A549 (cell line): ENCODE results near the gene LAMA3. TPM values are rescaled to one million over a fixed set of nuclear protein-coding genes. Genes with fewer than 3 reads are reported as not detected.

ENCODE experiments used
- ATAC-seq, 2 experiments: fragments of 200-7000 bp in 1 of 2; fragments of >200 bp in 1 of 2; cut with Nextera tagmentation in 1 of 2; cut with Tn5 transposase in 1 of 2; 3 replicates each; pipeline versions ENCODE4 v1.8.0 to v1.9.1; 2018 to 2020; ENCODE audit warnings: mild to moderate bottlenecking in 1 of 2, moderate library complexity in 1 of 2
- CTCF ChIA-PET: fragments of 300-600 bp; sonication (Branson Sonifier 250); formaldehyde crosslinking; extraction: SDS; loops from one replicate; lab custom pipeline; 2021; ENCODE audit warnings: antibody characterized with exemption, inconsistent platforms; lab: Yijun Ruan, JAX
- POLR2A ChIA-PET: fragments of 350-600 bp; formaldehyde crosslinking; extraction: SDS; loops from one replicate; lab custom pipeline; 2021; ENCODE audit warnings: antibody characterized with exemption, inconsistent platforms; lab: Yijun Ruan, JAX
- DNase-seq, 2 experiments: peaks; one replicate each; pipeline versions ENCODE4 v3.0.0 to v3.0.0-alpha.2; 2011 to 2016; ENCODE audit warnings: low read depth in 1 of 2, low spot score in 1 of 2
- FAIRE-seq: peaks from 2 replicates; lab custom pipeline; 2011; peaks lifted over from hg19 to GRCh38; lab: Jason Lieb, UNC
- H3K27ac ChIP-seq, 2 experiments: fragments of >200 bp; sonication (Bioruptor Twin); formaldehyde crosslinking; 3 replicates each; pipeline ENCODE4 v1.5.1; 2016 to 2017
- H3K4me1 ChIP-seq: fragments of >200 bp; sonication (Bioruptor Twin); formaldehyde crosslinking; 3 replicates; pipeline ENCODE4 v1.6.1; 2016
- H3K4me2 ChIP-seq: fragments of >200 bp; sonication (Bioruptor Twin); formaldehyde crosslinking; 3 replicates; pipeline ENCODE4 v1.6.1; 2016
- H3K4me3 ChIP-seq: fragments of >200 bp; sonication (Bioruptor Twin); formaldehyde crosslinking; 3 replicates; pipeline ENCODE4 v1.5.1; 2016
- H3K9me3 ChIP-seq: fragments of >200 bp; sonication (Bioruptor Twin); formaldehyde crosslinking; 3 replicates; pipeline ENCODE4 v1.6.1; 2016
- ATOH8 ChIP-seq: fragments of 250-450 bp; sonication (Bioruptor Pico); IDR thresholded peaks from 2 replicates; pipeline ENCODE4 v1.5.0; 2020; ENCODE audit warnings: low read depth, mild to moderate bottlenecking, moderate library complexity
- CEBPB ChIP-seq, 2 experiments: fragments of >200 bp in 1 of 2; sonication (Bioruptor Twin) in 1 of 2; formaldehyde crosslinking in 1 of 2; IDR thresholded peaks; 2 replicates each; pipeline ENCODE4 v1.6.1; 2012 to 2016
- CHD2 ChIP-seq: fragments of 150-350 bp; IDR thresholded peaks from 2 replicates; pipeline ENCODE4 v1.6.1; 2014; ENCODE audit warnings: low read length; ENCODE audit not compliant: partially characterized antibody
- CHD4 ChIP-seq: fragments of 200-600 bp; sonication (generic); IDR thresholded peaks from 2 replicates; pipeline ENCODE4 v1.6.1; 2016; ENCODE audit warnings: antibody characterized with exemption, mild to moderate bottlenecking, borderline replicate concordance
- CTCF ChIP-seq: fragments of >200 bp; sonication (Bioruptor Twin); formaldehyde crosslinking; IDR thresholded peaks from 3 replicates; pipeline ENCODE4 v1.5.1; 2016
- HEYL ChIP-seq: fragments of 250-450 bp; sonication (Bioruptor Pico); IDR thresholded peaks from 2 replicates; pipeline ENCODE4 v1.8.0; 2021; ENCODE audit warnings: mild to moderate bottlenecking, moderate library complexity
- HMGXB4 ChIP-seq: fragments of 250-450 bp; sonication (Bioruptor Pico); IDR thresholded peaks from 2 replicates; pipeline ENCODE4 v1.5.0; 2021; ENCODE audit warnings: mild to moderate bottlenecking, moderate library complexity, borderline replicate concordance
- JUN ChIP-seq, 2 experiments: fragments of >200 bp; sonication (Bioruptor Twin); formaldehyde crosslinking; IDR thresholded peaks; 2 replicates in 1 of 2; 3 replicates in 1 of 2; pipeline ENCODE4 v1.6.1; 2016 to 2017
- KDM5A ChIP-seq: fragments of 200-600 bp; sonication (generic); IDR thresholded peaks from 2 replicates; pipeline ENCODE4 v1.6.1; 2016; ENCODE audit warnings: antibody characterized with exemption, mild to moderate bottlenecking
- MAZ ChIP-seq: fragments of 150-350 bp; IDR thresholded peaks from 2 replicates; pipeline ENCODE4 v1.6.1; 2014; ENCODE audit warnings: antibody characterized with exemption, low read depth, low read length, borderline replicate concordance
- NPAS2 ChIP-seq: fragments of 250-450 bp; sonication (Bioruptor Pico); IDR thresholded peaks from 2 replicates; pipeline ENCODE4 v1.8.0; 2022; ENCODE audit warnings: mild to moderate bottlenecking, moderate library complexity, borderline replicate concordance
- POLR2A ChIP-seq: IDR thresholded peaks from 2 replicates; pipeline ENCODE4 v1.6.1; 2012; ENCODE audit warnings: mild to moderate bottlenecking, low read length
- RAD21 ChIP-seq, 2 experiments: fragments of >200 bp in 1 of 2; sonication (Bioruptor Twin) in 1 of 2; formaldehyde crosslinking in 1 of 2; IDR thresholded peaks in 1 of 2; conservative IDR thresholded peaks in 1 of 2; 2 replicates in 1 of 2; 3 replicates in 1 of 2; pipeline ENCODE4 v1.6.1; 2012 to 2018; ENCODE audit warnings: inconsistent platforms in 1 of 2
- RFX5 ChIP-seq: fragments of 450-650 bp; IDR thresholded peaks from 2 replicates; pipeline ENCODE4 v1.7.1; 2014; ENCODE audit warnings: antibody characterized with exemption, mild to moderate bottlenecking, moderate library complexity
- RNF2 ChIP-seq: fragments of 200-600 bp; sonication (generic); IDR thresholded peaks from 2 replicates; pipeline ENCODE4 v1.6.1; 2016; ENCODE audit warnings: low read depth, mild to moderate bottlenecking, antibody characterized with exemption, moderate library complexity, borderline replicate concordance
- WGBS: methylation state at CpG from one replicate; pipeline ENCODE4 v1.1.6; 2017; ENCODE audit errors: missing lambda C conversion rate; 5-methylcytosine and 5-hydroxymethylcytosine counted together
- polyA plus RNA-seq, 4 experiments: library from polyadenylated mRNA; depleted of rRNA in 3 of 4; stranded (reverse); fragments of >200 nt; fragmentation: RNase III in 1 of 4; extraction: RNeasy Plus Mini Kit Qiagen cat#74134 plus additional on column Dnase treatment in 1 of 4; gene quantifications; 2 replicates in 3 of 4; 3 replicates in 1 of 4; pipeline ENCODE4 v1.2.3, GENCODE V29; 2011 to 2017

The LAMA3 gene
- polyA plus RNA-seq, 2 of the 4 experiments (the other 2 are of a cell fraction), result 18.2 to 31.0 TPM

DNA sequence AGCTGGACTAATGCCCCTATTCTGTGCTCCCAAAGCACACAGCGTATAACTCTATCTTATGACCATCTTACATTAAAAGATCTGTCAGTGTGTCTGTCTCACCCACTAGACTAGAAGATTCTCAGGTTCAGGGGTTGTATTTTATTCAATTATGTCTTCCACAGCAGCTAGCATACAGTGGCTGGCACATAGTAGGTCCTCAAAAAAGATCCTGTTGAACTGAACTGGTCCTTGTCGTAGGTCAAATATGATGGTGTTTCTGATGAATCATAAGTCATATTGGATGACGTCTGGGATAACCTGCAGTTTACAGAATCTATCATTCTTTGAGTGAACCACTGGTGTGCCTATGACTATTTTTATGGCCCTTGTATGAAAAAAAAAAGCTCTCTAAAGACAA is 314.0 kb downstream of the LAMA3 start (continued):
- no peak for TF ChIP-seq RAD21 (conservative IDR thresholded peaks at IDR 0.05 in 1 of 2, IDR thresholded peaks at IDR 0.05 in 1 of 2)
- TF ChIP-seq RFX5, result no peak
- no peak for TF ChIP-seq POLR2A
- TF ChIP-seq MAZ, result no peak
- no peak for TF ChIP-seq CTCF
- TF ChIP-seq ATOH8 (CRISPR knock-in tag), result no peak

- no peak for DNase-seq
- WGBS, result 81% methylated on average over 2 of the region's 2 CpGs
- ChIA-PET CTCF (no interaction called here), POLR2A (no interaction called here)
- no peak for TF ChIP-seq CTCF
- TF ChIP-seq POLR2A, result no peak
- no peak for TF ChIP-seq CHD4
- TF ChIP-seq HEYL, result no peak
- no peak for TF ChIP-seq KDM5A
- no peak for TF ChIP-seq RNF2
- TF ChIP-seq JUN (IDR thresholded peaks at IDR 0.05), result no peak
- no peak for TF ChIP-seq ATOH8 (CRISPR knock-in tag)
- no peak for TF ChIP-seq RAD21 (conservative IDR thresholded peaks at IDR 0.05 in 1 of 2, IDR thresholded peaks at IDR 0.05 in 1 of 2)
- TF ChIP-seq CEBPB (IDR thresholded peaks at IDR 0.05), result no peak
- no peak for TF ChIP-seq HMGXB4 (CRISPR knock-in tag)
- no peak for TF ChIP-seq CHD2
- TF ChIP-seq NPAS2 (CRISPR knock-in tag), result no peak
- no peak for FAIRE-seq
- no peak for ATAC-seq
- Histone ChIP-seq H3K27ac (no peak overlapping the region), H3K4me3 (no peak overlapping the region), H3K4me2 (no peak overlapping the region), H3K4me1 (peaks cover 6% of the 10 kb centered on the region; the same call in 1 of the 3 replicates), H3K9me3 (no peaks in the 10 kb centered on the region)
These were observed 314.8 kb downstream of the LAMA3 start for GRCh38 chr18:24003903-24004640.

Other genes starting within 250 kb of the LAMA3 start
- 34.4 and 43.3 TPM in 2 replicates for gene RIOK3, start 236.2 kb upstream of the LAMA3 start, polyA plus RNA-seq (2011; rRNA removed)
- 25.3 to 29.4 TPM (median 26.9 TPM) in 3 replicates for gene RIOK3, start 236.2 kb upstream of the LAMA3 start, polyA plus RNA-seq (2017; fragmentation: RNase III; extraction: RNeasy Plus Mini Kit Qiagen cat#74134 plus additional on column Dnase treatment)
- 17.5 and 28.5 TPM in 2 replicates for gene RMC1, start 185.9 kb upstream of the LAMA3 start, polyA plus RNA-seq (2011; rRNA removed)
- 13.9 to 15.7 TPM (median 14.7 TPM) in 3 replicates for gene RMC1, start 185.9 kb upstream of the LAMA3 start, polyA plus RNA-seq (2017; fragmentation: RNase III; extraction: RNeasy Plus Mini Kit Qiagen cat#74134 plus additional on column Dnase treatment)
- gene NPC1, start 102.9 kb upstream of the LAMA3 start, polyA plus RNA-seq (2011; rRNA removed), result 42.5 and 45.0 TPM in 2 replicates
- 56.9 to 69.2 TPM (median 61.4 TPM) in 3 replicates for gene NPC1, start 102.9 kb upstream of the LAMA3 start, polyA plus RNA-seq (2017; fragmentation: RNase III; extraction: RNeasy Plus Mini Kit Qiagen cat#74134 plus additional on column Dnase treatment)
- 25.2 and 25.4 TPM in 2 replicates for gene ANKRD29, start 26.5 kb upstream of the LAMA3 start, polyA plus RNA-seq (2011; rRNA removed)
- 12.4 to 17.4 TPM (median 17.2 TPM) in 3 replicates for gene ANKRD29, start 26.5 kb upstream of the LAMA3 start, polyA plus RNA-seq (2017; fragmentation: RNase III; extraction: RNeasy Plus Mini Kit Qiagen cat#74134 plus additional on column Dnase treatment)